Heart right ventricle (tissue), 16 donors: ENCODE data around the gene SURF4. TPM values are rescaled to one million over a fixed set of nuclear protein-coding genes. Genes with fewer than 3 reads are reported as not detected.
A peak's percentile ranks its signal among the peaks of the same experiment; 100 is the strongest.

Experiments
- ATAC-seq, 8 donors: fragments of 200-7000 bp; cut with Tn5 transposase; one replicate each; pipeline ENCODE4 v1.9.1; 2020; ENCODE audit warnings: mild to moderate bottlenecking in 8 of 8, moderate library complexity in 8 of 8, moderate number of reproducible peaks in 1 of 8
- DNase-seq, 2 donors: peaks; one replicate each; pipeline ENCODE4 v3.0.0-alpha.2; 2020
- H3K27ac ChIP-seq, 10 donors: fragments of 200-600 bp; sonication (generic) in 2 of 10; one replicate each; pipeline versions ENCODE4 v1.5.0 to v1.8.0; 2020 to 2022; ENCODE audit warnings: mild to moderate bottlenecking in 3 of 10
- H3K27me3 ChIP-seq, 7 donors: fragments of 200-600 bp; one replicate each; pipeline ENCODE4 v1.8.0; 2021 to 2022; ENCODE audit warnings: mild to moderate bottlenecking in 2 of 7
- H3K36me3 ChIP-seq, 9 donors: fragments of 200-600 bp; sonication (generic) in 1 of 9; one replicate each; pipeline versions ENCODE4 v1.5.0 to v1.8.0; 2020 to 2022; ENCODE audit warnings: mild to moderate bottlenecking in 2 of 9
- H3K4me1 ChIP-seq, 9 donors: fragments of 200-600 bp; sonication (generic) in 1 of 9; one replicate each; pipeline versions ENCODE4 v1.5.0 to v1.8.0; 2020 to 2022; ENCODE audit warnings: mild to moderate bottlenecking in 4 of 9
- H3K4me3 ChIP-seq, 10 donors: fragments of 200-600 bp; sonication (generic) in 2 of 10; one replicate each; pipeline versions ENCODE4 v1.5.0 to v1.8.0; 2020 to 2022; ENCODE audit warnings: mild to moderate bottlenecking in 7 of 10, moderate library complexity in 2 of 10
- H3K9me3 ChIP-seq, 11 donors: fragments of 200-600 bp in 10 of 11; sonication (generic) in 2 of 11; one replicate each; pipeline versions ENCODE4 v1.5.0 to v1.8.0; 2013 to 2022; ENCODE audit warnings: mild to moderate bottlenecking in 2 of 11, control low read depth in 1 of 11, moderate library complexity in 1 of 11
- CTCF ChIP-seq, 9 donors: fragments of 200-600 bp; sonication (generic) in 2 of 9; IDR thresholded peaks; one replicate each; pipeline versions ENCODE4 v1.5.0 to v1.8.0; 2021 to 2022; ENCODE audit warnings: antibody characterized with exemption in 9 of 9, mild to moderate bottlenecking in 5 of 9, moderate library complexity in 1 of 9
- WGBS, 2 donors: extraction: QIAGEN DNeasy Blood & Tissue Kit; methylation state at CpG; one replicate each; pipeline ENCODE4 v1.1.7; 2013; ENCODE audit warnings: inconsistent platforms in 1 of 2; 5-methylcytosine and 5-hydroxymethylcytosine counted together
- intact Hi-C, 10 donors: fragments of 100-400 bp; cut with DNase I; formaldehyde crosslinking; loops; one replicate each; pipeline versions ENCODE4 v1.11.1 to v1.14.2; 2022
- polyA plus RNA-seq, 2 donors: library from polyadenylated mRNA; stranded (reverse); fragments of 200-250 nt; gene quantifications; one replicate each; pipeline ENCODE4 v1.2.3, GENCODE V29; 2013
- total RNA-seq, 10 donors: library from RNA; stranded (reverse); fragmentation: NEBNext Ultra II Directional in 3 of 10; extraction: Animal tissue kit (Norgen Biotek cat#: 25700) in 3 of 10; gene quantifications; one replicate each; pipeline versions ENCODE4 v1.2.1 to v1.2.4, GENCODE V29; 2021 to 2023
- donor health status: Arrhythmogenic right ventricular cardiomyopathy.
- donor health status: ischemic (EF 13 %, LVEDD 7.1; RV severe dilation, severe dysfunction).
- donor health status: healthy with polysubstance abuse.
- donor health status: DM: no; HTN: yes; CAD: no.
- donor health status: DM: no; HTN: no; CAD: no.
- donor health status: ischemic (EF 25% LVEDD 6.9; RV normal size, moderate dysfunction).
- donor health status: ischemic (EF 25% LVEDD 5.7; RV mildly dilated, moderate dysfunction).
- donor health status: healthy.
- donor health status: DM: yes; HTN: yes; CAD: no.
- donor health status: Ischemic cardiomyopathy.
- donor health status: ischemic (EF 35%, LVEDD 5.7; RV mildly dilated, moderate dysfunction).
- donor health status: nonischemic (EF 11% LVEDD 7.7; RV severe dilation, severe dysfunction).
- donor health status: DM: yes; HTN: yes; CAD: no.
- donor health status: PGD.
- donor health status: ischemic (EF 29% LVEDD 5.4; RV normal size, mild dysfunction).
- donor health status: nonischemic (EF 23%, LVEDD 6.1; RV moderate dilation, normal function).

Gene SURF4
- total and polyA plus RNA-seq, 12 donors, result 21.5 to 113 (median 64.2) TPM

- intact Hi-C loops, result no loop called here
- no peak overlapping the region for H3K27ac ChIP-seq
- H3K36me3 ChIP-seq, result peaks cover 0 to 8% (median 0%) of the 10 kb centered on the region in 9 donors
- peaks cover 0 to 27% (median 4%) of the 10 kb centered on the region in 7 donors for H3K27me3 ChIP-seq
- no peak for TF ChIP-seq CTCF (IDR thresholded peaks at IDR 0.05)
- H3K4me1 ChIP-seq, result no peaks in the 10 kb centered on the region
- H3K4me3 ChIP-seq, result no peak overlapping the region
- WGBS, 2 donors, result 60 to 67% methylated on average over 9 of the region's 9 CpGs
- ATAC-seq, result no peak
- no peaks in the 10 kb centered on the region for H3K9me3 ChIP-seq
- DNase-seq, result no peak
Measured at GRCh38 chr9:133397895-133398294, 22.0 kb upstream of the SURF4 start.

GRCh38 chr9:133397370-133397769, 21.5 kb upstream of the SURF4 start:
- intact Hi-C loops, result no loop called here
- no peak for DNase-seq
- H3K4me3 ChIP-seq, result no peak overlapping the region
- H3K4me1 ChIP-seq, result no peaks in the 10 kb centered on the region
- H3K9me3 ChIP-seq, result no peaks in the 10 kb centered on the region
- peaks cover 0 to 5% (median 0%) of the 10 kb centered on the region in 9 donors for H3K36me3 ChIP-seq
- no peak overlapping the region for H3K27ac ChIP-seq
- TF ChIP-seq CTCF (IDR thresholded peaks at IDR 0.05), result no peak
- no peak for ATAC-seq
- peaks cover 0 to 27% (median 4%) of the 10 kb centered on the region in 7 donors for H3K27me3 ChIP-seq
- WGBS, 2 donors, result 79 to 81% methylated on average over 6 of the region's 6 CpGs

- no peak overlapping the region for H3K4me3 ChIP-seq
- H3K9me3 ChIP-seq, result no peaks in the 10 kb centered on the region
- H3K4me1 ChIP-seq, result no peaks in the 10 kb centered on the region
- ATAC-seq, result peak in 2 of 8 donors; percentile 22 to 25
- peaks cover 0 to 5% (median 0%) of the 10 kb centered on the region in 9 donors for H3K36me3 ChIP-seq
- intact Hi-C loops, result no loop called here
- peak in 2 of 9 donors; percentile 24 to 39 for TF ChIP-seq CTCF (IDR thresholded peaks at IDR 0.05)
- WGBS, 2 donors, result 22 to 24% methylated on average over 14 of the region's 14 CpGs
- DNase-seq, result no peak
- peaks cover 0 to 30% (median 5%) of the 10 kb centered on the region in 7 donors for H3K27me3 ChIP-seq
- no peak overlapping the region for H3K27ac ChIP-seq
Measured at GRCh38 chr9:133396952-133397351, 21.1 kb upstream of the SURF4 start.

GRCh38 chr9:133394687-133395271, 18.9 kb upstream of the SURF4 start:
- no peak for DNase-seq
- no peaks in the 10 kb centered on the region for H3K4me1 ChIP-seq
- no peak overlapping the region for H3K4me3 ChIP-seq
- H3K27me3 ChIP-seq, result peaks cover 0 to 36% (median 7%) of the 10 kb centered on the region in 7 donors
- no peaks in the 10 kb centered on the region for H3K36me3 ChIP-seq
- no peak for TF ChIP-seq CTCF (IDR thresholded peaks at IDR 0.05)
- H3K9me3 ChIP-seq, result no peaks in the 10 kb centered on the region
- intact Hi-C loops, result no loop called here
- no peak for ATAC-seq
- 38 to 48% methylated on average over 8 of the region's 8 CpGs for WGBS, 2 donors
- no peak overlapping the region for H3K27ac ChIP-seq
